ENCODE results near the gene RPGRIP1L. TPM values are rescaled to one million over a fixed set of nuclear protein-coding genes. Genes with fewer than 3 reads are reported as not detected.

The RPGRIP1L gene
- total RNA-seq, 1 experiment from 2014 or later, result 10.3 TPM

GRCh38 chr16:53566552-53567245 lies 137.0 kb downstream of the RPGRIP1L start:
- CTCF ChIA-PET, result no interaction called here
- H3K4me1 ChIP-seq (ENCODE audit: control insufficient read depth in 1 of 2, insufficient read depth in 2 of 2, low read length in 2 of 2), result no peaks in the 10 kb centered on the region
- H2AFZ ChIP-seq (ENCODE audit: low read depth, low read length, poor library complexity, severe bottlenecking), result no peak overlapping the region
- H3K79me2 ChIP-seq (ENCODE audit: insufficient read depth, low read length), result no peaks in the 10 kb centered on the region
- BruUV-seq (replicated peaks), result no TSS peak
- no peak overlapping the region for H3K27ac ChIP-seq (ENCODE audit: low read depth, low read length)
- no peak overlapping the region for H3K4me3 ChIP-seq (replicated peaks in 1 of 2; ENCODE audit: low read depth in 1 of 2, low read length in 2 of 2)
- DNase-seq (ENCODE audit: low read depth, low spot score), result no peak
- RAD21 ChIA-PET (ENCODE audit: low non-redundant PET in 1 of 2, low total read pairs in 2 of 2, uncharacterized antibody in 2 of 2, unreplicated experiment in 2 of 2), result interaction anchor here in 1 of 2 experiments (0.6 kb wide), 1 partner anchor 1087 kb away, joined by 4 read pairs; no protein-coding TSS in a partner anchor
- no peak overlapping the region for H3K4me2 ChIP-seq (ENCODE audit: low read length)
- no peaks in the 10 kb centered on the region for H3K9me2 ChIP-seq (ENCODE audit: insufficient read depth)
- POLR2A ChIA-PET, result no interaction called here
- no peak overlapping the region for H3K9ac ChIP-seq (ENCODE audit: low read length)
- intact Hi-C loops (cut with micrococcal nuclease), result no loop called here
- TF ChIP-seq EZH2 (IDR thresholded peaks at IDR 0.05), result no peak
- TF ChIP-seq ATF3 (IDR thresholded peaks at IDR 0.05), result no peak
- no peak for TF ChIP-seq SIN3A (IDR thresholded peaks at IDR 0.05; ENCODE audit: low read depth)
- no peak for TF ChIP-seq TCF7L2 (IDR thresholded peaks at IDR 0.05; ENCODE audit: borderline replicate concordance, extremely low read depth, insufficient read depth, insufficient read length)
- no peak for TF ChIP-seq ZBTB33 (IDR thresholded peaks at IDR 0.05; ENCODE audit: extremely low read depth, insufficient replicate concordance, low read length)
- H3K36me3 ChIP-seq (ENCODE audit: control insufficient read depth in 1 of 2, insufficient read depth in 2 of 2, low read length in 2 of 2), result no peaks in the 10 kb centered on the region
- ATAC-seq, result no peak
- H3K9me3 ChIP-seq (ENCODE audit: control insufficient read depth in 1 of 2, insufficient read depth in 1 of 2, low read depth in 1 of 2, low read length in 2 of 2), result 0 out of 4 replicates have a peak, but pooled peaks cover 0 to 6% of the 10 kb centered on the region in 2 experiments
- no peaks in the 10 kb centered on the region for H3K27me3 ChIP-seq (ENCODE audit: insufficient read depth, low read length)
- H4K20me1 ChIP-seq (ENCODE audit: insufficient read depth), result no peaks in the 10 kb centered on the region

Measured in HCT116 (cell line).